HepG2 (cell line): ENCODE results near the gene PLEKHD1.

Source experiments
- ATM ChIP-seq: fragments of 450-650 bp; IDR thresholded peaks from 2 replicates; pipeline ENCODE4 v1.7.1; 2017; ENCODE audit warnings: mild to moderate bottlenecking, borderline replicate concordance
- FOXK1 ChIP-seq: sonication (generic); formaldehyde crosslinking; IDR thresholded peaks from 2 replicates; pipeline ENCODE4 v1.4.0; 2020; ENCODE audit warnings: low read depth, missing genetic modification reagents, borderline replicate concordance
- SMAD1 ChIP-seq: sonication (generic); formaldehyde crosslinking; IDR thresholded peaks from 2 replicates; pipeline ENCODE4 v1.4.0; 2020; ENCODE audit warnings: missing genetic modification reagents, low read depth, mild to moderate bottlenecking, borderline replicate concordance
- ZNF274 ChIP-seq: sonication (generic); formaldehyde crosslinking; IDR thresholded peaks from 2 replicates; pipeline ENCODE4 v1.5.1; 2020; ENCODE audit warnings: mild to moderate bottlenecking, missing genetic modification reagents
- ZNF562 ChIP-seq: sonication (generic); formaldehyde crosslinking; IDR thresholded peaks from 2 replicates; pipeline ENCODE4 v1.8.0; 2022; ENCODE audit warnings: missing genetic modification reagents, borderline replicate concordance
- TF ChIP-seq, protein P1 (sequence below): sonication (generic); formaldehyde crosslinking; IDR thresholded peaks from 2 replicates; pipeline ENCODE4 v1.4.0; 2020; ENCODE audit warnings: missing genetic modification reagents

GRCh38 chr14:69571449-69572029 is 87.0 kb downstream of the PLEKHD1 start:
- no peak for TF ChIP-seq SMAD1 (CRISPR knock-in tag)
- TF ChIP-seq, protein P1, sequence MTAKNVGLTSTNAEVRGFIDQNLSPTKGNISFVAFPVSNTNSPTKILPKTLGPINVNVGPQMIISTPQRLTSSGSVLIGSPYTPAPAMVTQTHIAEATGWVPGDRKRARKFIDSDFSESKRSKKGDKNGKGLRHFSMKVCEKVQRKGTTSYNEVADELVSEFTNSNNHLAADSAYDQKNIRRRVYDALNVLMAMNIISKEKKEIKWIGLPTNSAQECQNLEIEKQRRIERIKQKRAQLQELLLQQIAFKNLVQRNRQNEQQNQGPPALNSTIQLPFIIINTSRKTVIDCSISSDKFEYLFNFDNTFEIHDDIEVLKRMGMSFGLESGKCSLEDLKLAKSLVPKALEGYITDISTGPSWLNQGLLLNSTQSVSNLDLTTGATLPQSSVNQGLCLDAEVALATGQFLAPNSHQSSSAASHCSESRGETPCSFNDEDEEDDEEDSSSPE (CRISPR knock-in tag): no peak
- TF ChIP-seq ATM: no peak
- no peak for TF ChIP-seq ZNF562 (CRISPR knock-in tag)
- TF ChIP-seq FOXK1: no peak
- TF ChIP-seq ZNF274 (CRISPR knock-in tag): no peak
